GM15510 (cell line): ENCODE measurements around the gene AP1G2.

ENCODE experiments used
- POLR2A ChIP-seq: IDR thresholded peaks from 3 replicates; pipeline ENCODE4 v1.6.1; 2011; ENCODE audit warnings: borderline replicate concordance; ENCODE audit not compliant: insufficient read length; ENCODE audit errors: extremely low read depth

The AP1G2 gene

DNA sequence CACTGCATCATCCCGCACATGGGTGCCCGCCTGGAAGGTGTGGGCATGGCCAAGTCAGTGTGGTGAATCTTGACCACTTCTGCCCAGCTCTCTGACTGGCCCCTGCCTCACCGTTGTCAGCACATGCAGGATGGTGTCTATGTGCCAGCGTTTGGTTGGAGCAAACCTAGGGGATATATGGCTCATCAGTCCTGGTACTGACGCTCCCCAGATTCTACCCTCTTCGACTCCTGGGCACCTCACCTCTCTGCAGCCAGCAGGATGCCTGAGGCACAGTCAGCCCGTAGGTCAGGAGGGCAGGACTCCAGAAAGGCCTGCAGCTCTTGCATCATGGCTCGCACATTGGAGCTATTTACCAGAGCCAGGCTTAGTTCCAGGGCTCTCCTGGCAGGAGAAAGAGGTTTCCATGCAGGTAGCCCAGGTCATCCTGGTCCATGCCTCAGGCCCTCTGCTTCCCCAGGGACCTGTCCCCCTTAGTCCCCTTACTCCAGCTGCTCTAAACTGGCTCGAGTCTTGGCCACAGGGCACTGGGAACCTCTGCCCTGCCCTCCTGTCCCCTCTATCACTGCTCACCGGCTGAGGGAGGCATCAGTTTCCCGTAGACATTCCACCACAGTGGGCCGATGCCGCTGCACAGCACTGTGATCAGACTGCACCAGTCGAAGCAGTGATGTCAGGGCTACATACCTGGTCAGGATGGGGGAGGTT lies 4.0 kb downstream of the AP1G2 start:
- no peak for TF ChIP-seq POLR2A

DNA sequence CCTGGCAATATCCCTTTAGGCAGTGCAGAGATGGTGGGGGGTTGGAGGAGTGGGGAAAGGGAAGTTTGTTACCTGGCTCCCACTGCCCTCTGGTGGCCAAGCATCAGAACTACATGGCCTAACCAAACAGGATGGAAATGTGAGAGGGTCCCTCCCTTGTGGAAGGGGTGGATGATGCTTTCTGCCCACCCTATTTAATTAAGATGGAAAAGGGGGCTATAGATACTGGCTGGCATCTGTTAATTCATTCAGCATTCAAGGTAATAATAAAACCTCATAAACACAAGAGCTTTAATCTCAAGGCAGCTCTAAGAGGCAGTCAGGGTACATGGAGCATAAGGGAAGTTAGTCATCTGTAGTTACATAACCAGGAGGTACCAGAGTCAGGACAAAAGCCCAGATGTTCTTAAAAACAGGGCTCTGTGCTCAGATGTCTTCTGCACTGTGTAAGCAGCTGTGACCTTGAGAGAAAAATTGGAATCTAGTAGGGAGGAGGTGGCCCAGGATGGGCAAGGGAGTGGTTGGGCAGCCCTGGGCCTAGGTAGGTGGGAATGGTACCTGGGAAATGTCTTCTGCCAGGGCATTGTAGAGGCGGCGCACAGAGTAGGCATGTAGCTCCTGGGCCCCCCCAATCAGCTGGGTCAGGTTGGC lies 4.6 kb downstream of the AP1G2 start:
- no peak for TF ChIP-seq POLR2A

DNA sequence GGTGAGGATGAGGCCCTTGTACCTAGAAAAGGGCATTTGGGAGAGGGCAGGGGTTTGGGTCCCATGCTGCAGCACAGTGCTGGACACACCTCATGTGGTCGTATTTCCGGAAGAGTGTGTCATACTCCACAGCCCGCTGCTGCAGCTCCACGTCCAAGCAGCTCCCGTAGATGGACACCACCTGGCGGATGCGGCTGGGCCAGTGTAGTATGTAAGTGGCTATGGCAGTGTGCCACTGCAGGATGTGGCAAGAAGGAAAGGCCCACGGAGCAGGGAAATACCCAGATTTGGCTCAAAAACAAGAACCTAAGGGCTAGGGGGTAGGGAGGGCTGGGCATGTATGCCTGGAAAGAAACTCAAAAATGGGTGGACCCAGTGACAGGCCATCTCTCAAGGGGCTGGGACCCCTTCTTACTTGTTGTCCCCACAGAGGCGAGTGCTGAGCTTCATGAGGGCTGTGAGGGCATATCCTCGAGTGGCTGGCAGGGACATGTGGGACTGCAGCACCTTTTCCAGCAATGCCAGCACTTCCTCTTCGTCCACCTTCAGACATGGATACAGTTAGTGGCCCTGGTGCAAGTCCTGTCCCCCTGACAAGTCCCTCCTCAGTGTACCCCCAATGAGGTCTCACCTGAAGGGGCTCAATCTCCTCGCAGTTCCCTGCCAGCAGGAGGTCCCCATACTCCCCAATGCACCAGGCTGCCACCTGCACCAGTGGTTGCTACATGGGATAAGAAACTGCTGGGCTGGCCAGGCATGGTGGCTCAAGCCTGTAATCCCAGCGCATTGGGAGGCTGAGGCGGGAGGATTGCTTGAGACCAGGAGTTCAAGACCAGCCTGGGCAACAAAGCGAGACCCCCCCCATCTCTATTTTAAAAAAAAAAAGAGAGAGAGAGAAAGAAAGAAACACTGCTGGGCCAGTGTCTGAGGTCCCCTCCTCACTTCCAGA lies 5.4 kb downstream of the AP1G2 start:
- TF ChIP-seq POLR2A: no peak

DNA sequence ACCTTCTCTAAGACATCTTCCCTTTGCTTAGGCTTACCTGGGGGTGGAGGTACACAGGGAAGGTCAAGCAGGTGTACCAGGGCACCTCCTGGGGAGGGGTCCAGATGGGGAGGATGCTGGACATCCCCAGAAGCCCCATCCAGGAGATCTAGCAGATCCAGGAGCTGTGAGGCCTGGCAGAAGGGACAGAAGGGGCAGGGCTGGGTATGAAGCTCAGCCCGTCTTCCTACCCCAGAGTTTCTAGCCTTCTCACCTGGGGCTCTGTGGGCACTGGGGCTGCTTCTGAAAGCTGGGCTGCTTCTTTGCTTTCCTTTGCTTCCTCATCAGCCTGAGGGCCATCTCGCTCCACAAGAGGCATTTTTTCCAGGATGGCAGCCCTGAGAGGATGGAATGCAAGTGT lies 6.3 kb downstream of the AP1G2 start:
- TF ChIP-seq POLR2A: no peak

DNA sequence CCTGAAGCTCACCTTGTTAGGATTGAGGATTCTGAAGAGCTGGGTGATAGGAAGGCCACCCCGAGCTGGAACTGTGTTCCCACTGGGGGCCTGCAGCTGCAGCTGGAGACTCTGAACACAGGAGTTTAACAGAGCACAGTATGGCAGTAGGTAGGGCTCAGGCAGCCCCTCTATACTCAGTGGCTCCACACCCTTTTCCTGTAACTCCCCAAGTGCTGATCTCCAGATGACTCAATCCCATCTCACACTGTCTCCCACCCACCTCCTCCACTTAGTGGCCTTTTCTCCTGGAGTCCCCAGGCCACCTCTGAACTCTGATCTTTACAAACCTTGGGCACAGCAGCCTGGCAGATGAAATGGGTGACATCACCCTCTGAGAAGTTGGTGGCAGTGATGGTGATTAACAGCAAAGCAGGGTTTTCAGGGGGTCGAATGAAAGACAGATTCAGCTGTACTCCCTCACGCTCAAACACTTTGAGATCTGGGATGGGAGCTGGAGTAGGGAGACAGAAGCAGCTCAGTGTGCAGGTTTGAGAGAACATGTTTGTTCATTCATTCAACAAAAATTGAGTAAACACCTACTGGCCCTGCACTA lies 7.6 kb downstream of the AP1G2 start:
- TF ChIP-seq POLR2A: no peak

DNA sequence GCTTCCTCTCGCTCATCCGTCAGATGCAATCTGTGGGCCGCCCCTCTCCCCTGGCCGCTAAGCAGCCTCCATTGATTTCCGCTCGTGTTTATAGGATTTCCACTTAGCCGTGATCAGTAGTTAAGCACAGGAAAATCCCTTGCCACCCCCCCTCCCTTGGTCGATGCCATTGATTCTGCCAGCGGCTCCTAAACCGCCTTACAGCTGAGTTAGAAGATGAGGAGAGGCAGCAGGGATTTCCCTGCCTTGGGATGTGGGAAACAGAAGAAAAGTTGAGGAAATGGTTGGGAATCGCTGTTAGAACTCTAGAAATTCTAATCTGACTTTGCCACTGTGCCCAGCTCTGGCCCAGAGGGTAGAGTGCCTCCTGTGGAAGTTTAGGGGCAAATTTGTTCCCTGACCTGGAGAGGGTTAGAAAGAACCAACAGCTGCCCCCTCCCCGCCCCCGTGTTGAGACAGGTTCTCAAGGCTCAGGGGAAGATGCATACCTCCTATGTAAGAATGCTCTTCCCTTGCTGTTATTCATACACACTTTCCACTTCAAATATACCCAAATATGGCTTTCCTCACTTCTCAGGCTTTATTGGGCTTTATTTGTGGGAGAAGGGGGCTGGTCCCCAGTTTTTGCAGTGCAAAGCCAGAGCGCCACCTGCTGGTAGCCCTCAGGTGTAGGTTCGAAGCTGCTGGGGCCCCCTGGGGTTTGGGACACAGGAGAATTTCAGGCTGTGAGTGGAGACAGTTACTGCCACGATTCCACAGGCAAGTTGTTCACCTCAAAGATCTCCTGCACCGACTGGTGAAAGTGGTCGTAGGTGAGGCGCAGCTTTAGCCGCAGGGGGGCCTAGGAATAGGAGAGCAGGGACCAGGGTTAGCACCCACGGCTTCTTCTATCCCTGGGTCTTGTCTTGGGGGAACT lies 8.3 kb downstream of the AP1G2 start:
- no peak for TF ChIP-seq POLR2A

DNA sequence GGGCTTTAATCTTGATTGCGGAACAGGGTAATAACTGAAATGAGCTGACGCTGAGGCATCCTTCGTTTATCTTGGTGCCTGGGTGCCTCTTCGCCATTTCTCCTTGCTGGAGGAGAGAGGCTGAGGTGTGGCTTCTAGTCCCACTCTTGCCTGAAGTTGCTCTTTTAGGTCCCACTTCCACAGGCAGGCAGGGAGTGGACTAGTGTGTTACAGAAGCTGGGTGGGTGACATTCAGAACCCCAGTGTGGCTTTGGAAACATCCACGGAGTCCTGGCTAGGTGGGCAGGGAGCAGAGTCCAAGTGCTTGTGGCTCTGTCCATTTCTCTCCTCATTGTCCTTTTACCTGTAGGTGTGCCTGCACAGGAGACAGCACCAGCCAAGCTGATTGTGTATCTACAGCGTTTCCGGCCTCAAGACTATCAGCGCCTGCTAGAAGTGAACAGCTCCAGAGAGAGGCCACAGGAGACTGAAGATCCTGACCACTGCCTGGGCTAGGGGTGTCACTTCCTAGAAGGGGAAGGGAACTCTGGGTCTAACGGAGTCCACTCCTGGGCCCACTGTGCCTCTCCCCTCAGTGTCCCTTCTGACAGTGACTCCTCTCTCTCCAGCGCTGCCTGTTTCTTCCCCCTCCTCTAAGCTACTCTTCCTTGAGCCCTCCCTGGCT lies 9.1 kb downstream of the AP1G2 start:
- TF ChIP-seq POLR2A: no peak

DNA sequence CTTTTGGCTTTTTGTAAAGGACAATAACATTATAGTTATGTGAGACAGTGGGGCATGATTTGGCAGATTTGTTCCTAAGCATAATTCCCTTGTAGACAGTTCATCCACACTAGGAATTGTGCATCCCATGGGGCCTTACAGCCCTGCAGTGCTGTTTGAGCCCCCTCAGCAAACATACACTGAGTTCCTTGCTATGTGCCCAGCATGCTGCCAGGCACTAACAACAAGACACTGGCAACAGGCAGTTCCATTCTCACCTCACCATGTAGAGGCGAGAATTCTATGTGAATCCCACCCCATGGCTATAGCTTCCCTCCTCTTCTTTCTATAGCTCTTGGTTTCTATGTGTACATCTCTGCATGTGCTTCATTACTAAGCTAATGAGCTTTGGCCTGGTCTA lies 9.6 kb downstream of the AP1G2 start:
- no peak for TF ChIP-seq POLR2A

DNA sequence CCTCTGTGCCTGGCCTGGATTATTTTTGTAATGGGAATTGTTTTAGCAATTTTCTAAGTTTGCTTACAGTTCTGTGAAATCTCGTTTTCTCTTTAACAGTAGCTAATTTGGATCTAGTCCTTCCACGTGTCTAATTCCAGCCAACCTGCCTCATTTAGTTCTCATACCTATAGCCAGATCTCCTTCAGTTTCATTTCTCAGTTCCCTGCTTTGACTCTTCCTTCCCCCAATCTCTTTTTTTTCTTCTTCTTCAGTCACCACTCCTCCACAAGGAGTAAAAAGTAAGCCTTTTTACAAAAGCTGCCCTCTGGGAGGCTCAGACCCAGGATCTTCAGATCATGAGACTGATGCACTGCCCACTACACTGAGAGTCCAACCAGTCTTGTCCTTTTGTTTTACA lies 10.1 kb downstream of the AP1G2 start:
- TF ChIP-seq POLR2A: no peak

DNA sequence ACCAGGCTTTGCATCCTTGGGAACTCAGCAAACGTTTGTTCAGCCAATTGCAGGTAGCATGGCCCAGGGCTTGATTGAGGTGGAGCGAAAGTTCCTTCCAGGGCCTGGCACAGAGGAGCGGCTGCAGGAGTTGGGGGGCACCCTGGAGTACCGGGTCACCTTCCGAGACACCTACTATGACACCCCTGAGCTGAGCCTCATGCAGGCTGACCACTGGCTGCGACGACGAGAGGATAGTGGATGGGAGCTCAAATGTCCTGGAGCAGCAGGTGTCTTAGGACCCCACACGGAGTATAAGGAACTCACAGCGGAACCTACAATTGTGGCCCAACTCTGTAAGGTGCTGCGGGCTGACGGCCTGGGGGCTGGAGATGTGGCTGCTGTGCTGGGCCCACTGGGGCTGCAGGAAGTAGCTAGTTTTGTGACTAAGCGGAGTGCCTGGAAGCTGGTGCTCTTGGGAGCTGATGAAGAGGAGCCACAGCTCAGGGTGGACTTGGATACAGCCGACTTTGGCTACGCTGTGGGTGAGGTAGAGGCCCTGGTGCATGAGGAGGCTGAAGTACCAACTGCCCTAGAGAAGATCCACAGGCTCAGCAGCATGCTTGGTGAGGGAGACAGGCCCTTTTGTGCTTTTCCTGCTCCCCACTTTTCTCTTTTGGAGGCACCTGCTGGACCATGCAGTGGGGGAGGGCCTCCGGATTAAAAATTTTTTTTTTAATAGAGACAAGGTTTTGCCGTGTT lies 10.7 kb downstream of the AP1G2 start:
- TF ChIP-seq POLR2A: peak; percentile 23

DNA sequence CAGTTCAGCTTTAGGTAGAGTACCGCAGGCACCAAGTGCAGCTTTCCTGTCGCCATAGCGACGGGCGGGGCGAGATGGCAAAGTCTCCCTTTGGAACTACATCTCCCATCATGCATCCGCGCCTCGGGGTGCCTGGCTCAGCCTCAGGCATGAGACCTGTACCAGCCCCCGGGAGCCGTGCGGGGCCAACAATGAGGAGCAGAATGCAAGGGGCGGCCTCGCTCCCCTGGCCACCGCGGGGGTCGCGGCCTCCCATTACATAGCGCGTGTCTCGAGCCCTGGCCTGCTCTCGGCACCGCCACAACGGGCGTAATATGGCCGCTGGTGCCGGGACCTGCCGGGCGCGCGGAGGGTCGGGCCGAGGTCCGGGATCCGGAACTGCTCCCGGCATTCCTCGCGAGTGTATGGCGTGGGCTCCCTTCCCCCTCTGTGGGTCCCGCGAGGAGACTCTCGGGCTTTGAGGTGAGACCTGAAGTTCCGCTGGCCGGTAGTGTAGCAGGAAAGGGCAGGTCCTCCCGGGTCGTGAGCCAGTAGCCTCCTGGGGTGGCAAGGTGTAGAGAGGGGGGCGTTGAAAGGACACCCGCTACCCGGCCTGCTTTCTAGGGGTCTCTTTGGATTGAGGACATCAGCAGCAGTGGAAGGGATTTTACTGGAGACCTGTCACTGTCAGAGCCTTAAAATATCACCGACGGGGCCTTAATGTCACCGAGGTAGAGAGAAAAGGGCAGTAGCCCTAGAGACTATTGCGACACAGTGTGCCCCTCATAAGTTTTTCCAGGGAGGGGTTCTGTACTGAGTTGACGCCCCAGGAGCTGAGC lies 11.5 kb downstream of the AP1G2 start, which contains the start of gene THTPA:
THTPA (plus strand) TSS at position 390 of the 818 bp plus-strand sequence. CDS start 487 bp downstream, outside the sequence.
- peak; percentile 86 for TF ChIP-seq POLR2A

DNA sequence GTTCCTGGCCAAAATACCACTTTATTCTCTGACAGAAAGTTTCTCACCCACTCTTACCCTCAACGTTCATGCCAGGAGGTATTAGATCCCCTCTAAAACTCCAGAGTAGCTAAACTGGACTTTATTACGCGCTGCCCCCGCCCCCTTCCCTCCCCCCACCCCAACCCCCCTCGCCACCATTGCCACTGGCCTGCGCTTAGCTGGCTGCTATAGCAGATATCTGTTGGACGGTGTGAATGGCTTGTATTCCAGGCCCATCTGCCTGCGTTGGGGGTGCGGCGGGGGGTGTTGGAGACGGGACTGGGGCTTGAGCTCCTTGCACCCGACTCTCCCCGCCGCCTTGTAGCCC lies 12.1 kb downstream of the AP1G2 start:
- TF ChIP-seq POLR2A: no peak
